ENCODE data around the gene BEND7.

Gene BEND7

DNA sequence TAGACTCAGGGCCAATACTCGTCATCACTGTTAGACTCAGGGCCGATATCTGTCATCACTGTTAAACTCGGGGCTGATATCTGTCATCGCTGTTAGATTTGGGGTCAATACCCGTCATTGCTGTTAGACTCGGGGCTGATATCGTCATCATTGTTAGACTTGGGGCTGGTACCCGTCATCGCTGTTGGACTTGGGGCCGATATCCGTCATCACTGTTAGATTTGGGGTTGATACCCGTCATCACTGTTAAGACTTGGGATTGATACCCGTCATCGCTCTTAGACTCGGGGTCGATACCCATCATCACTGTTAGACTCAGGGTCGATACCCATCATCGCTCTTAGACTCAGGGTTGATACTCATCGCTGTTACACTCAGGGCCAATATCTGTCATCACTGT, 56.5 kb downstream of the BEND7 start:
- no peak overlapping the region for H3K4me3 ChIP-seq (ENCODE audit: low read depth, low read length)
- no peak for DNase-seq (ENCODE audit: low read depth)
- TF ChIP-seq, protein P1, sequence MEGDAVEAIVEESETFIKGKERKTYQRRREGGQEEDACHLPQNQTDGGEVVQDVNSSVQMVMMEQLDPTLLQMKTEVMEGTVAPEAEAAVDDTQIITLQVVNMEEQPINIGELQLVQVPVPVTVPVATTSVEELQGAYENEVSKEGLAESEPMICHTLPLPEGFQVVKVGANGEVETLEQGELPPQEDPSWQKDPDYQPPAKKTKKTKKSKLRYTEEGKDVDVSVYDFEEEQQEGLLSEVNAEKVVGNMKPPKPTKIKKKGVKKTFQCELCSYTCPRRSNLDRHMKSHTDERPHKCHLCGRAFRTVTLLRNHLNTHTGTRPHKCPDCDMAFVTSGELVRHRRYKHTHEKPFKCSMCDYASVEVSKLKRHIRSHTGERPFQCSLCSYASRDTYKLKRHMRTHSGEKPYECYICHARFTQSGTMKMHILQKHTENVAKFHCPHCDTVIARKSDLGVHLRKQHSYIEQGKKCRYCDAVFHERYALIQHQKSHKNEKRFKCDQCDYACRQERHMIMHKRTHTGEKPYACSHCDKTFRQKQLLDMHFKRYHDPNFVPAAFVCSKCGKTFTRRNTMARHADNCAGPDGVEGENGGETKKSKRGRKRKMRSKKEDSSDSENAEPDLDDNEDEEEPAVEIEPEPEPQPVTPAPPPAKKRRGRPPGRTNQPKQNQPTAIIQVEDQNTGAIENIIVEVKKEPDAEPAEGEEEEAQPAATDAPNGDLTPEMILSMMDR (IDR thresholded peaks at IDR 0.05; ENCODE audit: insufficient read depth, low read depth, low read length, missing control alignments): no peak

DNA sequence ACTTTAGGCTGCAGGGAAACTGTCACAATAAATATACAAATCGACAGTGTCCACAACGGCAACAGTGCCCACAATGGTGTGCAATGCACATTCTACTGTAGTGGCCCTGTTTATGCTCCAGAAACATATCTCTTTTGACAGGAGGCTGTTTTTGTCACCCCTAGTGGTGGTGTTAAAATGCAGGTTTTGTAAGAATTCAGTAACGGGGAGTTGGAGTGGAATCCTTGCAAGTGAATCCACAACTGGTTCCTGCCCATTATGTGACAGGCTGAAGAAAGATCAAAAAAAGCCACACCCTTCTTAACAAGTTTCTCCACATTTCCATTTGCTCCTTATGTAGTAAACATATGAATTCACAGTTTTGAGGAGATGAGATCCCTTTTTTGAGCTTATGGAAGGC, 58.5 kb downstream of the BEND7 start:
- TF ChIP-seq, protein P1 (IDR thresholded peaks at IDR 0.05; ENCODE audit: insufficient read depth, low read depth, low read length, missing control alignments): peak; percentile 24
- no peak for DNase-seq (ENCODE audit: low read depth)
- no peak overlapping the region for H3K4me3 ChIP-seq (ENCODE audit: low read depth, low read length)

DNA sequence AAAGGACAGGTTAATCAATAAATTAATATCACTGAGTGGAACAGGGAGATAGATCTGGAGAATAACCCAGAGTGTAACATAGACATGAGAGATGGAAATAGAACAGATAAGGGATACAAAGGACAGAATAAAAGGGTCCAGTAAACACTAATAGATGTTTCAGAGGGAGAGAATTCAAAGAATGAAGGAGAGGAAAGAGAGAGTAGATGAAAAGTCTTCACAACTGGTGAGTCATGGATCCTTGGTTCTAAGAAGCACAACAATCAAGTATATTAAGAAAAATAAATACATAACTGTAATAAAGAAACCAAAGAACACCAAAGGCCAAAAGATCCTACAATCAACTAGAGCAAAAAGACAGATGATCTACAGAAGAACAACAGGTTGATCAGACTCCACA, 66.3 kb downstream of the BEND7 start:
- DNase-seq (ENCODE audit: low read depth): no peak
- no peak overlapping the region for H3K4me3 ChIP-seq (ENCODE audit: low read depth, low read length)
- TF ChIP-seq, protein P1 (IDR thresholded peaks at IDR 0.05; ENCODE audit: insufficient read depth, low read depth, low read length, missing control alignments): no peak

DNA sequence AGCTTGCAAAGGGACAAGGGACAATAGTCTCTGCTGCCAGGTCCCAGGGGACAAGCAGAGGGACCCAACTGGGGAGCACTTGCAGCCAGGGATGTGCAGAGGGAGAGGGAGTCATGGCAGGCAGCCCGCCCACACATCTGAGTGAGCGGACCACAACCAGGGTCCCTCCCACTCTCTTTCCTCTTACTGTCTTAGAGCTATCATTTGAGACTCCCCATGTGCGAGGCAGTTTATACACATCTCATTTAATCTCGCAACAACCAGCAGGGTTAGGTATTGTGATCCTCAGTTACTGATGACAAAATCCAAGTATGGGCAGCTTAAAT, 70.2 kb downstream of the BEND7 start:
- TF ChIP-seq, protein P1 (IDR thresholded peaks at IDR 0.05; ENCODE audit: insufficient read depth, low read depth, low read length, missing control alignments): no peak
- no peak for DNase-seq (ENCODE audit: low read depth)
- H3K4me3 ChIP-seq (ENCODE audit: low read depth, low read length): no peak overlapping the region

DNA sequence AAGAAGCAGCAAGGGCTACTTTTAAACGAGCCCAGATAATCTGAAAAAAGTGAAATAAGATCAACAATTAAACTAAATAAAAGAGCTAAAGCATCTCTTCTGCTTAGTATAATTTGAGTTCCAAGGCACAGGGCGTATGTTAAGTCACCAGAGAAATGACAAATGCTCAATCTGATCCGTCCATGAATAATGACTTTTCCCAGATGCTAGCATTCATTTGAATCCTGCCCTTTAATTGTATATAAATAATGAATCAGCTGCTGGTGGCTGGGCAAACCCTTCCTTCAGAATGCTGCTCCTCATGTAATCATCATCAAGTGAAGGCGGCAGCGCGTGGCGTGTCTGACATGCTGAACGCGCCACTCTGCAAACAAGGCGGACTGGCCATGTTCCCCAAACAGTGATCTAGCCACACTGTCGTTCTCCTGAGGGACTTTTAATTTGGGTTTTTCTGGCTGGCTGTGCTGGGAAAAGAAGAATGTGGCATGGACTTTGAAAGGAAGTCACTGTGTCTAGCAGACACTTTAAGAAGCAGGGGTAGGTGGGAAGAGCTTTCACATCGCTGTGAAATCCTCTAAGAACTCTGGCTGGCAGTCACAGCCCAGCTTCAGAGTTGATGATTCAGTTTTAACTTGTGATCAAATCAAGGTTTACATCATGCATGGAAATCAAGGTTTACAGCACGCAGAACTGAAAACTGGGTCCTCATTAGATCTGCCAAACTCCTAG, 70.7 kb downstream of the BEND7 start:
- no peak overlapping the region for H3K4me3 ChIP-seq (ENCODE audit: low read depth, low read length)
- DNase-seq (ENCODE audit: low read depth): no peak
- TF ChIP-seq, protein P1 (IDR thresholded peaks at IDR 0.05; ENCODE audit: insufficient read depth, low read depth, low read length, missing control alignments): no peak

DNA sequence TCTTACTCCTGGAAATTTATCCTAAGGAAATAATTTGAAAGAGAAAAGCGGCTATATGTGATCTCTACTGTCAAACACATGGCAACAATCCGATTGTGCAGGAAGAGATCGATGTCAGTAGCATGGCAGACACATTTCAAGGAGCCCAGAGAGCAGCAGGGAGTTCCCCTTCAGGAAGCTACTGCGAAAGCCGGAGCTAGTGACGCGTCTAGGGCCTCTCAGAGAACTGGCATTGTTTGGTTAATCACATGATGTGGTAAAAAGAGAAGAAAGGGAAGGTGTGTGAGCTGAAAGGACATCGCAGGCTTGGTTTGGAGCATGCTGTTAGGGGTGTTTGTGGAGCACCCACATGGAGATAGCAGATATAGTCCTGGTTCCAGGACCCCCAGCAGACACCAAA, 74.9 kb downstream of the BEND7 start:
- TF ChIP-seq, protein P1 (IDR thresholded peaks at IDR 0.05; ENCODE audit: insufficient read depth, low read depth, low read length, missing control alignments): no peak

DNA sequence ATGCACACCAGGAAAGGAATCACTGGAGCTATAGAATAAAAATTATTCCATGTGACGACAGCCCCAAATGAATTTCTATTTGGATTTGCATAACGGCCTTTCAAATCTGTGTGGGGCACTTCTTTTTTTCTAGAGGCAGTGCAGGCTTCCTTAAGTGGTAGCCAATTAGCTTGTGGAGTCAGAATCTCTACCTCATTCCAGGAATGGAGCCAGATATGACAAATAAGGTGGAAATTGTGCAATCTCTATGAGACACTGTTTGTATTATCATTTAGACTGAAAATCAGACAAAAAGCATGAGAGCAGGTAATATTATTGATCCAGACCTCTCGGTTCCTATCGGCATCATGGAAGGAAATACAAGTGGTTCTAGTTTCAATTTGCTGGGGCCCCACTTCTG, 78.7 kb downstream of the BEND7 start:
- H3K4me3 ChIP-seq (ENCODE audit: low read depth, low read length): no peak overlapping the region
- no peak for DNase-seq (ENCODE audit: low read depth)
- TF ChIP-seq, protein P1 (IDR thresholded peaks at IDR 0.05; ENCODE audit: insufficient read depth, low read depth, low read length, missing control alignments): no peak

More for the DNA sequence above, 74.9 kb downstream of the BEND7 start:
- H3K4me3 ChIP-seq (ENCODE audit: low read depth, low read length): no peak overlapping the region
- peak; percentile 9 for DNase-seq (ENCODE audit: low read depth)

Data from GM12865 (cell line).